ENCODE measurements around the gene DOCK6.

DOCK6 gene

DNA sequence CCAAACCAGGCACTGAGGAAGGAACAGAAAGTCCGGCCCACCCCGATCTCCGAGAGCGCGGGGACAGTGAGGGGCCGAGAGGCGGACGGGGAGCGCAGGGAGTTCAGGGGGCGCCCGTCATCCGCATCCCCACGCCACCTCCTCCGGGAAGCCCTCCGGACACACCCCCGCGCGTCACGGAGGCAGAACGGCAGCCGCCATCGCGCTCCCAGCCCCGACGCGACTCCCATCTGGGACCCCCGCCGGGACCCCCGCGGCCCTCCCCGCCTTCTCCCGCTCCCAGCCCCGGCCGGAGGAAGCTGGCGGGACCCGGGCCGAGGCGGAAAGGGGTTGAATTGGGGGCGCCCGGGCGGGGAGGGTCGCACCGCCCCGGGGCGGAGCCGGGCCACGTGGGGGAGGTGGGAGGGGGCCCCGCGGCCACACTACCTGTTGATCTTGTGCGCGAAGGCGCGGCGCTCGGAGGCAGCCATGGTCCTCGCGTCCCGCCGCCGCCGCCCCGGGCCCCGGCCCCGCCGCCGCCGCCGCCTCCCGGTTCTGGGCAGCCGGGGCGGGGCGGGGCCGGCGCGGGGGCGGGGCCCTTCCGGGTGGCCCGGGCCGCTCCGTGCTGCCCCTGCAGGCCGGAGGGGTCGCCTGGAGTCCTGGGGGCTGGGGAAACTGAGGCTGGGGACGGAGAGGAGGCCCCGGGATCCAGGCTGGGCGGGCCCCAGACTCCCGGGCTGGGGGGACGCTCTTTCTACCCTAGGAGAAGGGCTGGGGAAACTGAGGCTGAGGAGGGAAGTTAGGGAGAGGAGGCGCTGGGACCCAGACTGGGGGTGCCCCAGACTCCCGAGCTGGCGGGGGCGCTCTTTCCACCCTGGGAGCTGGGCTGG lies at the start of gene DOCK6:
Gene DOCK6, minus strand, starts transcription at position 554 of the 869 bp plus-strand sequence. Its CDS starts 84 bp downstream, at position 470.
- H3K4me3 ChIP-seq (ENCODE audit: low read depth, low read length), result peak within 1 kb of the TSS; percentile 59
- peak; percentile 59 for TF ChIP-seq CTCF (IDR thresholded peaks at IDR 0.05; ENCODE audit: borderline replicate concordance, insufficient read depth, low read depth, low read length)

DNA sequence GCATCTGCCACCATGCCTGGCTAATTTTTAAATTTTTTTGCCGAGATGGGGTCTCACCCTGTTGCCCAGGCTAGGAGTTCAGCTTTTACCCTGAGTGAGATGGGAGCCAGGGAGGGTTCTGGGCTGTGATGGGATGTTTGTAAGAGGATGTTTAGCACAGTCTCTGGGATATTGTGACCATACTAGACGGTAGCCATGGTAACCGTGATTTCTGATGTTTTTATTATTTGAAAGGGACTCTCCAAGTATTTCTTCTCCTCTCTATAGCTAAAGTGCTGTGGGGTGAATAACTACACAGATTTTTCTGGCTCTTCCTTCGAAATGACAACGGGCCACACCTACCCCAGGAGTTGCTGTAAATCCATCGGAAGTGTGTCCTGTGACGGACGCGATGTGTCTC lies 44.0 kb upstream of the DOCK6 start:
- no peak for TF ChIP-seq CTCF (IDR thresholded peaks at IDR 0.05; ENCODE audit: borderline replicate concordance, insufficient read depth, low read depth, low read length)
- no peak overlapping the region for H3K4me3 ChIP-seq (ENCODE audit: low read depth, low read length)

- no peak overlapping the region for H3K4me3 ChIP-seq (ENCODE audit: low read depth, low read length)
- TF ChIP-seq CTCF (IDR thresholded peaks at IDR 0.05; ENCODE audit: borderline replicate concordance, insufficient read depth, low read depth, low read length), result no peak
Measured at GRCh38 chr19:11304936-11305335, 42.6 kb upstream of the DOCK6 start.

- TF ChIP-seq CTCF (IDR thresholded peaks at IDR 0.05; ENCODE audit: borderline replicate concordance, insufficient read depth, low read depth, low read length), result no peak
- no peak overlapping the region for H3K4me3 ChIP-seq (ENCODE audit: low read depth, low read length)
Measured at GRCh38 chr19:11300811-11301120, 38.4 kb upstream of the DOCK6 start.

DNA sequence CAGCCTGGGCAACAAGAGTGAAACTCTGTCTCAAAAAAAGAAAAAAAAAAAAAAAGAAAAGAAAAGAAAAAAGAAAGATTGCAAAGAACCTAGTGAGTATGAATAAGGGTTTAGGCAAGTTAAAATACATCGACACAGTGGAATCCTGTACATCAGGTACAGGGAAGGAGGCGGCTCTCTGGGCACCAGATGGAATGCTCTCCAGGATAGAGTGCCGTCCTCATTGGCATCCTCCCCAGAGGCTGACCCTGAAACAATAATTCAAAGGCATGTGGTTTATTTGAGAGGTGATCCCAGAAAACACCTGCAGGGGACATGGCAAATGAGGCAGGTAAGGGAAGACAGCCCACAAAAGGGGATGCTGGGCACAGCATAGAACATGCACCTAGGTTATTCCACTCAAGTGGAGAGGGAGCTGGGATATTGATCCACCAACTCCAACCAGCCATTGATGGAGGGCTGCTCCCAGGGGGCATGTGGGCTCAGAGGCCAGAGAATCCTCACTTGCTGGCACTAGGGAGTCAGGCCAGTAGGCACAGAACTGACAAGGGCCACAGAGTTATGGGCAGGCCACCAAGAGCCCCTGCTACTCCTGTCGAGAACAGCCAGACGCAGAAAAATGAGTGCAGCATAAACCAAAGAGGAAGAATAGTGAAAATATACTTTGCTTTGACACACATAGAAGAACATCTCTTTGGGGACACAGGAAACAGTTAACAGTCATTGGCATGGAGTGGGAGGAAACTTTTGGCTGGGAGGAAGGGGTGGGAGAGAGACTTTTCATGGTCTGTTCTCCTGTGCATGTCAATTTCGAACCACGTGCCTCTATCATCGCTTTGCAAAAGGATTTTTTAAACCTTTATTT lies 37.9 kb upstream of the DOCK6 start:
- TF ChIP-seq CTCF (IDR thresholded peaks at IDR 0.05; ENCODE audit: borderline replicate concordance, insufficient read depth, low read depth, low read length), result no peak

DNA sequence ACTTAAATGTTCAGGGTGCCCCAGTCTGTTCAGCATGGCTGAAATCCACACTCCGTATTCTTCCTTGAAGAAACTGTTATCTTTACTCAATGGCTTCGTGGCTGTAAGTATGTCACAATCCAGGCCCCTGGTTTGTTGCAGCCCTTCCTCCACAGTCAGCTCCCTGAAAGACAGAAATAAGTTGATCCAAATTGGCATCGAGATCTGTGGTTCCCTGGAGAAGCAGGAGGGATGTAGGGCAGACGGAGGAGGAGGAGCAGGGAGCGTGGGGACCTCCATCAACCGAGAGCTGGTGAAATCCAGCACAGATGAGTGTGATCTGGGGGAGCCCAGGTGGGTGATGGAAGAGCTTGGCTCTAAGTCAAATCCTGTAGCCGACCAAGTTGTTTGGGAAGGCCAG lies 33.9 kb upstream of the DOCK6 start:
- TF ChIP-seq CTCF (IDR thresholded peaks at IDR 0.05; ENCODE audit: borderline replicate concordance, insufficient read depth, low read depth, low read length), result no peak
- no peak overlapping the region for H3K4me3 ChIP-seq (ENCODE audit: low read depth, low read length)

More for the DNA sequence above, 37.9 kb upstream of the DOCK6 start:
- H3K4me3 ChIP-seq (ENCODE audit: low read depth, low read length), result no peak overlapping the region
